Stimulated activated CD4-positive, alpha-beta T cell treated with anti-CD3 and anti-CD28 coated beads, Interleukin-12 subunit alpha, Interleukin-12 subunit beta, amount 100 ng/mL, for 4 hours (primary cell): ENCODE results near the gene KCNJ16.

ENCODE experiments used
- DNase-seq: peaks from one replicate; pipeline ENCODE4 v3.0.0-alpha.2; 2020

KCNJ16 gene

GRCh38 chr17:70181376-70181775 lies 106.4 kb downstream of the KCNJ16 start:
- DNase-seq: no peak

GRCh38 chr17:70181866-70182265 lies 106.8 kb downstream of the KCNJ16 start:
- no peak for DNase-seq

GRCh38 chr17:70183508-70183907 lies 108.5 kb downstream of the KCNJ16 start:
- DNase-seq: no peak

GRCh38 chr17:70184207-70184606 lies 109.2 kb downstream of the KCNJ16 start:
- no peak for DNase-seq

GRCh38 chr17:70184770-70185169 lies 109.7 kb downstream of the KCNJ16 start:
- no peak for DNase-seq
